ENCODE results near the gene LCN10. TPM values are rescaled to one million over a fixed set of nuclear protein-coding genes. Genes with fewer than 3 reads are reported as not detected.
A peak's percentile ranks its signal among the peaks of the same experiment; 100 is the strongest.

Gene LCN10
- total and polyA plus RNA-seq, 2 of the 13 experiments (the other 11 are each of a cell fraction or from before 2014, with no cell fraction given), result 0.53 to 0.61 TPM

GRCh38 chr9:136791516-136792276 lies 49.0 kb upstream of the LCN10 start (continued):
- TF ChIP-seq HIC2 (CRISPR knock-in tag; IDR thresholded peaks at IDR 0.05; ENCODE audit: low read depth), result no peak; the same call in 1 of the 2 replicates
- TF ChIP-seq ZXDC (CRISPR knock-in tag; IDR thresholded peaks at IDR 0.05), result no peak
- peak; percentile 51; the same call in 1 of the 2 replicates for TF ChIP-seq GATAD2A (CRISPR knock-in tag; IDR thresholded peaks at IDR 0.05)
- TF ChIP-seq ETV5 (CRISPR knock-in tag; IDR thresholded peaks at IDR 0.05; ENCODE audit: borderline replicate concordance), result no peak
- TF ChIP-seq TIGD3 (CRISPR knock-in tag; IDR thresholded peaks at IDR 0.05; ENCODE audit: borderline replicate concordance), result 0 out of 2 replicates have a peak, but pooled peaks have one; percentile 61
- TF ChIP-seq ZNF709 (CRISPR knock-in tag; IDR thresholded peaks at IDR 0.05), result no peak
- no peak for TF ChIP-seq SP140L (CRISPR knock-in tag; IDR thresholded peaks at IDR 0.05; ENCODE audit: borderline replicate concordance)
- TF ChIP-seq ZNF3 (CRISPR knock-in tag; IDR thresholded peaks at IDR 0.05), result no peak
- TF ChIP-seq MYPOP (CRISPR knock-in tag; IDR thresholded peaks at IDR 0.05), result peak; percentile 17; the same call in 1 of the 2 replicates
- no peak for TF ChIP-seq HOMEZ (CRISPR knock-in tag; IDR thresholded peaks at IDR 0.05; ENCODE audit: low read depth)
- 0 out of 2 replicates have a peak, but pooled peaks have one; percentile 11 for TF ChIP-seq MEIS2 (CRISPR knock-in tag; IDR thresholded peaks at IDR 0.05)
- TF ChIP-seq POLR2AphosphoS5 (IDR thresholded peaks at IDR 0.05; ENCODE audit: low read depth, low read length), result no peak; the same call in 1 of the 2 replicates
- TF ChIP-seq ZNF746 (CRISPR knock-in tag; IDR thresholded peaks at IDR 0.05), result no peak
- TF ChIP-seq SRF (IDR thresholded peaks at IDR 0.05; ENCODE audit: low read depth, low read length), result no peak
- TF ChIP-seq SUZ12 (IDR thresholded peaks at IDR 0.05; ENCODE audit: low read depth, low read length), result no peak
- no peak for TF ChIP-seq MAF1 (CRISPR knock-in tag; IDR thresholded peaks at IDR 0.05; ENCODE audit: borderline replicate concordance)
- TF ChIP-seq ZNF280D (CRISPR knock-in tag; IDR thresholded peaks at IDR 0.05), result peak; percentile 81; the same call in 1 of the 2 replicates
